H1 (cell line): ENCODE results near the gene RNF212B. TPM values are rescaled to one million over a fixed set of nuclear protein-coding genes. Genes with fewer than 3 reads are reported as not detected.

Experiments
- E2F6 ChIP-seq: IDR thresholded peaks from 2 replicates; pipeline ENCODE4 v1.6.1; 2012; ENCODE audit warnings: inconsistent platforms
- EGR1 ChIP-seq: IDR thresholded peaks from 2 replicates; pipeline ENCODE4 v1.6.1; 2011; ENCODE audit warnings: low read depth, low read length, borderline replicate concordance
- HDAC2 ChIP-seq, 2 experiments: fragments of 300-600 bp in 1 of 2; sonication (generic) in 1 of 2; IDR thresholded peaks; 2 replicates each; pipeline ENCODE4 v1.6.1; 2011 to 2012; ENCODE audit warnings: low read depth in 2 of 2, low read length in 2 of 2, mild to moderate bottlenecking in 2 of 2, moderate library complexity in 2 of 2, borderline replicate concordance in 1 of 2, inconsistent platforms in 1 of 2
- KDM1A ChIP-seq: fragments of 200-600, 300-600 bp; sonication (generic); IDR thresholded peaks from 2 replicates; pipeline ENCODE4 v1.7.1; 2016; ENCODE audit warnings: mild to moderate bottlenecking, low read length, borderline replicate concordance
- POLR2A ChIP-seq, 2 experiments: IDR thresholded peaks; 1 replicate in 1 of 2; 2 replicates in 1 of 2; pipeline ENCODE4 v1.6.1; 2011; ENCODE audit warnings: low read depth in 2 of 2, low read length in 2 of 2, mild to moderate bottlenecking in 2 of 2; ENCODE audit errors: control extremely low read depth in 1 of 2
- polyA plus RNA-seq, 7 experiments: library from polyadenylated mRNA; depleted of rRNA in 3 of 7; stranded (reverse) in 5 of 7; unstranded in 2 of 7; fragments of >200 nt in 5 of 7; fragments of 200-250 nt in 2 of 7; gene quantifications; 1 replicate in 5 of 7; 2 replicates in 1 of 7; 4 replicates in 1 of 7; pipeline versions ENCODE4 v1.2.1 to v1.2.3, GENCODE V29; 2011 to 2013; ENCODE audit warnings: missing spikeins in 2 of 7, mixed read lengths in 2 of 7
- total RNA-seq: library from RNA; stranded (reverse); fragmentation: NEBNext Ultra II Directional; extraction: Animal tissue kit (Norgen Biotek cat#: 25700); gene quantifications from 2 replicates; pipeline ENCODE4 v1.2.1, GENCODE V29; 2021

Gene RNF212B
- total and polyA plus RNA-seq, 2 of the 8 experiments (the other 6 are each of a cell fraction or from before 2014, with no cell fraction given): 0.95 to 1.2 TPM

GRCh38 chr14:23285530-23286019, 47.8 kb downstream of the RNF212B start (continued):
- TF ChIP-seq KDM1A: no peak
- 0 out of 4 replicates have a peak, but pooled peaks of 1 of the 2 experiments have one; percentile 8 for TF ChIP-seq HDAC2 (IDR thresholded peaks at IDR 0.05; ENCODE audit: borderline replicate concordance in 1 of 2, low read depth in 2 of 2, low read length in 2 of 2)
- TF ChIP-seq E2F6: no peak
- no peak for TF ChIP-seq POLR2A (IDR thresholded peaks at IDR 0.05; ENCODE audit: control extremely low read depth in 1 of 2, low read depth in 2 of 2, low read length in 2 of 2)
- no peak for TF ChIP-seq EGR1
